SH-SY5Y (cell line): ENCODE results near the gene SLC8A1.

Experiments
- GATA2 ChIP-seq: IDR thresholded peaks from 2 replicates; pipeline ENCODE4 v1.6.1; 2011; ENCODE audit warnings: mild to moderate bottlenecking, low read depth, low read length
- GATA3 ChIP-seq: IDR thresholded peaks from 2 replicates; pipeline ENCODE4 v1.6.1; 2011; ENCODE audit warnings: low read depth, mild to moderate bottlenecking, low read length, moderate library complexity

GRCh38 chr2:40361478-40361877, 90.4 kb downstream of the SLC8A1 start:
- TF ChIP-seq GATA2, result no peak
- no peak for TF ChIP-seq GATA3
